ENCODE data around the gene DDX28.

DNA sequence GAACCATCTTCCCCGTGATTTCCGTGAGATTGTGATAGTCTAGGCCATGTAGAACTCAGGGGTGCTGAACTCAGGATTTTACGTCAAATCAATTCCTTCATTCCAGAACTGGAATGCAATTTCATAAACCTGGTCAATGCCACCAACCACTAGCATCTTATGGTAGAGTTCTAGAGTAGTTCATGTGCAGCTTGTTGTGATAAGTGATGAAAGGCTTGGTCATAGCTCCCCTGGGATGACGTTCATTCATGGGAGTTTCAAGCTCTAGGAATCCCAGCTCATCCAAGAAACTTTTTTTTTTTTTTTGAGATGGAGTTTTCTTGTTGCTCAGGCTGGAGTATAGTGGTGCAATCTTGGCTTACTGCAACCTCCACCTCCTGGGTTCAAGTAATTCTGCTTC is 20.0 kb downstream of the DDX28 start:
- TF ChIP-seq, protein P1, sequence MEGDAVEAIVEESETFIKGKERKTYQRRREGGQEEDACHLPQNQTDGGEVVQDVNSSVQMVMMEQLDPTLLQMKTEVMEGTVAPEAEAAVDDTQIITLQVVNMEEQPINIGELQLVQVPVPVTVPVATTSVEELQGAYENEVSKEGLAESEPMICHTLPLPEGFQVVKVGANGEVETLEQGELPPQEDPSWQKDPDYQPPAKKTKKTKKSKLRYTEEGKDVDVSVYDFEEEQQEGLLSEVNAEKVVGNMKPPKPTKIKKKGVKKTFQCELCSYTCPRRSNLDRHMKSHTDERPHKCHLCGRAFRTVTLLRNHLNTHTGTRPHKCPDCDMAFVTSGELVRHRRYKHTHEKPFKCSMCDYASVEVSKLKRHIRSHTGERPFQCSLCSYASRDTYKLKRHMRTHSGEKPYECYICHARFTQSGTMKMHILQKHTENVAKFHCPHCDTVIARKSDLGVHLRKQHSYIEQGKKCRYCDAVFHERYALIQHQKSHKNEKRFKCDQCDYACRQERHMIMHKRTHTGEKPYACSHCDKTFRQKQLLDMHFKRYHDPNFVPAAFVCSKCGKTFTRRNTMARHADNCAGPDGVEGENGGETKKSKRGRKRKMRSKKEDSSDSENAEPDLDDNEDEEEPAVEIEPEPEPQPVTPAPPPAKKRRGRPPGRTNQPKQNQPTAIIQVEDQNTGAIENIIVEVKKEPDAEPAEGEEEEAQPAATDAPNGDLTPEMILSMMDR (IDR thresholded peaks at IDR 0.05) = no peak
- TF ChIP-seq CHD2 (IDR thresholded peaks at IDR 0.05; ENCODE audit: low read length, partially characterized antibody) (no peak), PHF8 (IDR thresholded peaks at IDR 0.05; ENCODE audit: borderline replicate concordance, low read depth) (no peak)
